ENCODE measurements around the gene AHRR. TPM values are rescaled to one million over a fixed set of nuclear protein-coding genes. Genes with fewer than 3 reads are reported as not detected.

Gene AHRR
- total RNA-seq, 1 experiment from 2014 or later: 2.2 TPM

GRCh38 chr5:448766-449090, 127.2 kb downstream of the AHRR start:
- H3K9me3 ChIP-seq (ENCODE audit: control insufficient read depth, low read depth, low read length): no peaks in the 10 kb centered on the region
- no peak overlapping the region for H2BK20ac ChIP-seq (ENCODE audit: low read depth, low read length, poor library complexity, severe bottlenecking)
- no peak overlapping the region for H2BK120ac ChIP-seq (ENCODE audit: low read depth, low read length, poor library complexity, severe bottlenecking)
- DNase-seq: no peak
- no peaks in the 10 kb centered on the region for H3K27me3 ChIP-seq (ENCODE audit: insufficient read depth, low read length)
- no peak overlapping the region for H2AK5ac ChIP-seq (ENCODE audit: insufficient read length, low read length)
- no peak overlapping the region for H3K56ac ChIP-seq (ENCODE audit: insufficient read length, low read depth, low read length)
- no peaks in the 10 kb centered on the region for H3K4me1 ChIP-seq (ENCODE audit: insufficient read depth, low read length)
- WGBS (ENCODE audit: extremely low coverage, insufficient read length, low lambda C conversion rate): no CpG with 5 or more reads among the region's 12 CpGs
- H3K4me2 ChIP-seq (ENCODE audit: insufficient read depth, insufficient read length, low read length): no peak overlapping the region
- no peak overlapping the region for H3K4ac ChIP-seq (ENCODE audit: low read depth, low read length)
- H3K9me3 Mint-ChIP-seq: peaks cover 10 to 16% of the 10 kb centered on the region in 2 experiments
- no peak overlapping the region for H3K23ac ChIP-seq (ENCODE audit: insufficient read length, low read depth, low read length)
- H3K14ac ChIP-seq (ENCODE audit: insufficient read depth, low read length): no peak overlapping the region
- no peak overlapping the region for H4K5ac ChIP-seq (ENCODE audit: insufficient read length, low read depth, low read length)
- peaks cover 64 to 75% (median 75%) of the 10 kb centered on the region in 3 experiments for H3K36me3 Mint-ChIP-seq (ENCODE audit: insufficient read depth in 1 of 3, low read depth in 3 of 3)
- TF ChIP-seq CTCF (conservative IDR thresholded peaks at IDR 0.05): no peak
- H2BK12ac ChIP-seq (ENCODE audit: insufficient read length, low read depth, low read length): no peak overlapping the region
- no peak overlapping the region for H2BK5ac ChIP-seq (ENCODE audit: insufficient read length, low read length)
- no peak overlapping the region for H3K18ac ChIP-seq (ENCODE audit: insufficient read length, low read depth, low read length)
- peaks cover under 1% of the 10 kb centered on the region for H3K23me2 ChIP-seq (ENCODE audit: insufficient read length, low read depth, low read length, poor library complexity, severe bottlenecking)
- H2AFZ ChIP-seq (ENCODE audit: low read length): no peak overlapping the region
- H3K79me2 ChIP-seq (ENCODE audit: insufficient read depth, low read length): peaks cover under 1% of the 10 kb centered on the region; the same call in 1 of the 2 replicates
- no peak overlapping the region for H3T11ph ChIP-seq (ENCODE audit: low read length)
- H3K4me3 Mint-ChIP-seq: no peak overlapping the region
- H3K79me1 ChIP-seq (ENCODE audit: insufficient read depth, low read depth, low read length, poor library complexity, severe bottlenecking): peaks cover 6% of the 10 kb centered on the region
- H3K27ac ChIP-seq (ENCODE audit: insufficient read length, low read depth, low read length): no peak overlapping the region
- no peak overlapping the region for H2BK15ac ChIP-seq (ENCODE audit: low read depth, low read length)
- peaks cover 4 to 8% of the 10 kb centered on the region in 2 experiments; a peak in 3 of 4 replicates for H3K4me1 Mint-ChIP-seq
- no peak overlapping the region for H4K8ac ChIP-seq (replicated peaks; ENCODE audit: insufficient read length, low read depth, low read length)
- no peak overlapping the region for H4K91ac ChIP-seq (ENCODE audit: insufficient read length, low read depth, low read length)
- no peak overlapping the region for H3K9ac ChIP-seq (ENCODE audit: extremely low read depth, insufficient read length, low read length)
- no peak overlapping the region for H3K27ac Mint-ChIP-seq
- no peaks in the 10 kb centered on the region for H4K20me1 ChIP-seq (ENCODE audit: control insufficient read depth, insufficient read depth, insufficient read length)
- no peaks in the 10 kb centered on the region for H3K27me3 Mint-ChIP-seq (ENCODE audit: low read depth)
